Endodermal cell (in vitro differentiated cells): ENCODE results near the gene LY6G6D. TPM values are rescaled to one million over a fixed set of nuclear protein-coding genes. Genes with fewer than 3 reads are reported as not detected.

Source experiments
- DNase-seq: peaks from one replicate; pipeline ENCODE4 v3.0.0-alpha.2; 2017
- H3K27ac ChIP-seq: 2 replicates; pipeline ENCODE4 v1.5.1; 2013; ENCODE audit warnings: mild to moderate bottlenecking, low read depth, low read length, moderate library complexity
- H3K27me3 ChIP-seq: 2 replicates; pipeline ENCODE4 v1.6.1; 2013; ENCODE audit warnings: mild to moderate bottlenecking, low read length, moderate library complexity; ENCODE audit not compliant: insufficient read depth, control insufficient read depth, poor library complexity, severe bottlenecking
- H3K36me3 ChIP-seq: 2 replicates; pipeline ENCODE4 v1.7.0; 2013; ENCODE audit warnings: mild to moderate bottlenecking, low read length, moderate library complexity; ENCODE audit not compliant: control insufficient read depth, insufficient read depth
- H3K4me1 ChIP-seq: one replicate; pipeline ENCODE4 v1.7.0; 2013; ENCODE audit warnings: low read length; ENCODE audit not compliant: control insufficient read depth, insufficient read depth
- H3K4me3 ChIP-seq: 2 replicates; pipeline ENCODE4 v1.5.1; 2013; ENCODE audit warnings: mild to moderate bottlenecking, low read length, moderate library complexity
- H3K9ac ChIP-seq: 2 replicates; pipeline ENCODE4 v1.6.1; 2013; ENCODE audit warnings: mild to moderate bottlenecking, low read length, moderate library complexity; ENCODE audit not compliant: poor library complexity, severe bottlenecking; ENCODE audit errors: extremely low read depth
- H3K9me3 ChIP-seq: 2 replicates; pipeline ENCODE4 v1.6.1; 2013; ENCODE audit warnings: mild to moderate bottlenecking, low read length, moderate library complexity; ENCODE audit not compliant: control insufficient read depth
- H3K27ac Mint-ChIP-seq: 2 replicates; pipeline ENCODE4 v1.8.0; 2020; ENCODE audit warnings: mixed read lengths
- H3K27me3 Mint-ChIP-seq: 2 replicates; pipeline ENCODE4 v1.8.0; 2021; ENCODE audit warnings: mild to moderate bottlenecking, mixed read lengths; ENCODE audit not compliant: insufficient read depth
- H3K36me3 Mint-ChIP-seq: 2 replicates; pipeline ENCODE4 v1.8.0; 2020; ENCODE audit warnings: low read depth, mixed read lengths
- H3K4me1 Mint-ChIP-seq: 2 replicates; pipeline ENCODE4 v1.8.0; 2020; ENCODE audit warnings: mixed read lengths
- H3K4me3 Mint-ChIP-seq: 2 replicates; pipeline ENCODE4 v1.8.0; 2020; ENCODE audit warnings: mild to moderate bottlenecking, moderate library complexity, mixed read lengths
- H3K9me3 Mint-ChIP-seq: 2 replicates; pipeline ENCODE4 v1.8.0; 2020; ENCODE audit warnings: mild to moderate bottlenecking, mixed read lengths
- CTCF ChIP-seq: fragments of 200-600 bp; sonication (generic); conservative IDR thresholded peaks from 2 replicates; pipeline ENCODE4 v1.5.0; 2021; ENCODE audit warnings: antibody characterized with exemption, mild to moderate bottlenecking
- WGBS, 2 experiments: methylation state at CpG; one replicate each; pipeline versions ENCODE4 v1.1.5 to v1.1.7; 2013; ENCODE audit warnings: missing lambda C conversion rate in 2 of 2, mixed read lengths in 1 of 2; ENCODE audit not compliant: insufficient coverage in 1 of 2, insufficient read length in 1 of 2; 5-methylcytosine and 5-hydroxymethylcytosine counted together
- total RNA-seq, 2 donors: library from RNA; stranded (reverse); fragmentation: NEBNext Ultra II Directional in 1 of 2; extraction: Animal tissue kit (Norgen Biotek cat#: 25700) in 1 of 2; gene quantifications; 2 replicates in 1 of 2; 3 replicates in 1 of 2; pipeline ENCODE4 v1.2.1, GENCODE V29; 2021

The LY6G6D gene
- total RNA-seq, 2 donors from 2014 or later = not detected

- H3K4me3 Mint-ChIP-seq = peak overlapping the region; percentile 97
Measured at GRCh38 chr6:31666337-31666965, 48.7 kb upstream of the LY6G6D start.

GRCh38 chr6:31669676-31670075 lies 45.5 kb upstream of the LY6G6D start, which contains the start of gene LY6G5B:
LY6G5B (plus strand) TSS chr6:31669976; CDS start chr6:31670951, 975 bp downstream.
- peaks cover 9% of the 10 kb centered on the region for H3K4me1 Mint-ChIP-seq
- no peaks in the 10 kb centered on the region for H3K27me3 Mint-ChIP-seq
- no peak within 1 kb of the TSS for H3K27ac Mint-ChIP-seq
- no peak for DNase-seq
- H3K36me3 Mint-ChIP-seq = peaks cover 67% of the 10 kb centered on the region
- H3K4me3 Mint-ChIP-seq = no peak within 1 kb of the TSS
- no peaks in the 10 kb centered on the region for H3K9me3 ChIP-seq
- 91 to 93% methylated on average over 3 to 8 of the region's 8 CpGs for WGBS, 2 experiments
- no peak within 1 kb of the TSS for H3K9ac ChIP-seq
- no peaks in the 10 kb centered on the region for H3K9me3 Mint-ChIP-seq
- no peak for TF ChIP-seq CTCF
- H3K4me3 ChIP-seq = no peak within 1 kb of the TSS
- H3K4me1 ChIP-seq = no peaks in the 10 kb centered on the region
- H3K27me3 ChIP-seq = no peaks in the 10 kb centered on the region
- H3K27ac ChIP-seq = no peak within 1 kb of the TSS
- peaks cover 62% of the 10 kb centered on the region for H3K36me3 ChIP-seq

More at GRCh38 chr6:31666337-31666965, 48.7 kb upstream of the LY6G6D start:
- Mint-ChIP-seq H3K9me3 (no peaks in the 10 kb centered on the region), H3K27me3 (no peaks in the 10 kb centered on the region), H3K36me3 (peaks cover 72% of the 10 kb centered on the region), H3K4me1 (peaks cover 24% of the 10 kb centered on the region), H3K27ac (peak overlapping the region; percentile 99)
- Histone ChIP-seq H3K9me3 (no peaks in the 10 kb centered on the region), H3K4me3 (peak overlapping the region; percentile 96), H3K9ac (peak overlapping the region; percentile 75), H3K27me3 (no peaks in the 10 kb centered on the region), H3K27ac (no peak overlapping the region), H3K4me1 (peaks cover 3% of the 10 kb centered on the region), H3K36me3 (peaks cover 68% of the 10 kb centered on the region)
- no peak for DNase-seq
- 14 to 19% methylated on average over 15 of the region's 15 CpGs for WGBS, 2 experiments
- no peak for TF ChIP-seq CTCF

- Mint-ChIP-seq H3K36me3 (peaks cover 18% of the 10 kb centered on the region), H3K9me3 (no peaks in the 10 kb centered on the region), H3K27ac (no peak overlapping the region), H3K27me3 (peaks cover 6% of the 10 kb centered on the region), H3K4me3 (no peak overlapping the region), H3K4me1 (peaks cover 7% of the 10 kb centered on the region)
- Histone ChIP-seq H3K27ac (no peak overlapping the region), H3K4me1 (no peaks in the 10 kb centered on the region), H3K36me3 (peaks cover 15% of the 10 kb centered on the region), H3K9ac (no peak overlapping the region), H3K4me3 (no peak overlapping the region), H3K9me3 (no peaks in the 10 kb centered on the region), H3K27me3 (peaks cover 1% of the 10 kb centered on the region)
- TF ChIP-seq CTCF = no peak
- no peak for DNase-seq
- 86 to 100% methylated on average over 1 to 4 of the region's 4 CpGs for WGBS, 2 experiments
Measured at GRCh38 chr6:31676322-31676903, 38.7 kb upstream of the LY6G6D start.
